HT-29 (cell line): ENCODE results near the gene ETFDH. TPM values are rescaled to one million over a fixed set of nuclear protein-coding genes. Genes with fewer than 3 reads are reported as not detected.
"Not testable (repeated sequence)": the region's sequence is repeated elsewhere in the genome, so short reads cannot be mapped to it uniquely, and the experiment has no call there.

ENCODE experiments used
- DNase-seq: peaks from one replicate; pipeline ENCODE4 v3.0.0-alpha.2; 2015; ENCODE audit warnings: low spot score
- total RNA-seq: library from RNA; depleted of rRNA; stranded (reverse); fragments of >200 nt; shearing (Covaris generic); gene quantifications from 2 replicates; pipeline ENCODE4 v1.2.3, GENCODE V29; 2014

ETFDH gene
- total RNA-seq, 1 experiment from 2014 or later, result 5.3 TPM

GRCh38 chr4:158678767-158679166 lies 6.7 kb downstream of the ETFDH start:
- no peak for DNase-seq

DNA sequence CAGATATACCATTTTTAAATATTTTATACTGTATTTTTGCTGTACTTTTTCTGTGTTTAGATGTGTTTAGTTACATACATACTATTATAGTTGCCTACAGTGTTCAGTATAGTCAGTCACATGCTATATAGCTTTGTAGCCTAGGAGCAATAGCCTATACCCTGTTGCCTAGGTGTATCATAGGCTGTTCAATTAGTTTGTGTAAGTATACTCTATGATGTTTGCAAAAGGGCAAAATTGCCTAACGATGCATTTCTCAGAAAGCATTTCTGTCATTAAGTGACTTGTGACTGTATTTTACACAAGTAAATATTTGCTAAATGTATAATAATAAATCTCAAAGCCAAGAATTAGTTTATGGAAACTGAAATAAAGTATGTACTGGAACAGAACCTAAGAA lies 9.5 kb downstream of the ETFDH start:
- no peak for DNase-seq

DNA sequence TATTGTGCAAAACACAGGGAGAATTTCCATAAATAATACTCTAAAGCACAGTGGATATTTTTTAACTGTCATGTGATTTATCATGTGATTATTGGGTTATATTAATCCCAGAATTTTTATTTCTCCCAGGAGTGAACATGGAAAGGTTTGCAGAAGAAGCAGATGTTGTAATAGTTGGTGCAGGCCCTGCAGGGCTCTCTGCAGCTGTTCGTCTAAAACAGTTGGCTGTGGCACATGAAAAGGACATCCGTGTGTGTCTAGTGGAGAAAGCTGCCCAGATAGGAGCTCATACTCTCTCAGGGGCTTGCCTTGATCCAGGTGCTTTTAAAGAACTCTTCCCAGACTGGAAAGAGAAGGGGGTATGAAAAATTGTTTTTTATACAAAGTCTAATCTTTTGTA lies 10.0 kb downstream of the ETFDH start:
- no peak for DNase-seq

GRCh38 chr4:158688813-158689212 lies 16.7 kb downstream of the ETFDH start:
- DNase-seq, result no peak

DNA sequence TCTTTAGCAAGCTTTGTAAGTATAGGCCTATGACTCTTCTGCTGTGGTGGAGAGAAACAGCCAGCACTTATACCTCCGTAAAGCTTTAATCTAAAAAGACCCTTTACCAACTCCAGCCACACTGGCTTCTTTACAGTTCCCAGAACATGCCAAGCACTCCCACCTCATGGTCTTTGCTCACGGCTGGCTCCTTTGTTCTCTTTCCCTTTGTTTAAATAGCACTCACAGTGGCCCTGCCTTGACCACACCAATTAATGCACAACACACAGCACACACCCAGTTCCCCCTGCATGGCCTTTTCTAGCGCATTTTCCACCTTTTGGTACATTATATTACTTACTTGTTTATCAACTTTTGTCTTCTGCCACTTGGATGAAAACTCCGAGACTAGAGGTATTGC lies 32.2 kb downstream of the ETFDH start:
- no peak for DNase-seq

GRCh38 chr4:158710814-158711213 lies 38.7 kb downstream of the ETFDH start:
- DNase-seq, result peak; percentile 20

GRCh38 chr4:158712622-158713021 lies 40.5 kb downstream of the ETFDH start:
- DNase-seq, result not testable (repeated sequence)

- DNase-seq, result no peak
These were observed 42.8 kb downstream of the ETFDH start for GRCh38 chr4:158714937-158715336.

- no peak for DNase-seq
These were observed 43.7 kb downstream of the ETFDH start for GRCh38 chr4:158715802-158716201.

DNA sequence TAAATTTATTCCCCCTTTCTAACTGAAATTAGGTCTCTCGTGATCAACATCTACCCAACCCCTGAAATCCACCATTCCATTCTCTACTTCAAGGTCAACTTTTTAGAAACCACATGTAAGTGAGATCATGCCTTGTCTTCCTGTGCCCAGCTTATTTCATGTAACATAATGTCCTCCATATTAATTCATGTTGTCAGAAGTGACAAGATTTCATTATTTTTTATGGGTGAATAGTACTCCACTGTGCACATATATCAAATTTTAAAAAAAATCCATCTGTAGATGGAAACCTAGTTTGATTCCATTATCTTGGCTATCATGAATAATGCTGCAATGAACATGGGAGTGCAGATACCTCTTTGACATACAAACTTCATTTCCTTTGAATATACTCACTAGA lies 49.6 kb downstream of the ETFDH start:
- DNase-seq, result no peak

GRCh38 chr4:158722291-158722916 lies 50.3 kb downstream of the ETFDH start:
- peak; percentile 65 for DNase-seq

DNA sequence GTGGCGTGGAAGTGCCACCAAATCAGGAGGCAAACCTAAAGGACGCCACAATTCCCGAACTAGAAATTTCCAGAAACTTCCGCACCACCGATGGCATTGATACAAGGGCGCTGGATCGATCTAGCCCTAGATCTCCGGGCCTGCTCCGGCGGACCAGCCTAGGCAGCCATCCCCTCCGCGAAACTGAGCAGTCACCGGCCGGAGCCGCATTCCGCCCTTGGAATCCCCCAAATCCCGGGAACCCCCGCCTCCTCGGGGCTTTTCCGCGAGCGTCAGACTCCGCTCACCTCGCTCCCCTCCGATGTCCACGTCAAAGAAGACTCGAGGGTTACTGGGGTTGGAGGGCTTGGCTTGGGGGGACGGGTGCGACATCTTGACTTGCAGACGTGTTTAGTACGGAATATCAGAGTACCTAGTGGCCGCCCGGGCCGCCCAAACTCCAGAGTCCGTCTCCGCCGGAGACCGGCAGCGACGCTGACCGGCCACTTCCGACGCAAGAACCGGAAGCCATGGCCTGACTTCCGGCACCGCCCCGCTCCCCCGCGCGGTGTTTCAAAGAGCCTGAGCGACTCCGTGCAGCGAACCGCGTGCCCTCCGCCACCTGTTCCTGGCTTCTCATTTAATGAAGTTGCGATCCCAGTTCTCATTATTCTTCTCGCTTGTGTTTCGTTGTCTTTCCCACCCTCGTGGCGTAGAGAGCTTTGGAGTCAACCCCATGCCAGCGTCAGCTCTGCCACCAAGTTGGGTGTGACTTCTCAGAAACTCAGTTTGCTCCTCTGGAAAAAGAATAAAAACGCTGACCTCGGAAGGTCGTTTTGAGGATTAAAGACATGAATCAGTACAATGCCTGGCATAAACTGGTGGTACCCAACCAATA lies 51.1 kb downstream of the ETFDH start, which contains the start of gene PPID:
Gene PPID (minus strand): TSS at position 480 of the 877 bp plus-strand sequence. CDS start 108 bp downstream, at position 372.
- peak; percentile 86 for DNase-seq

DNA sequence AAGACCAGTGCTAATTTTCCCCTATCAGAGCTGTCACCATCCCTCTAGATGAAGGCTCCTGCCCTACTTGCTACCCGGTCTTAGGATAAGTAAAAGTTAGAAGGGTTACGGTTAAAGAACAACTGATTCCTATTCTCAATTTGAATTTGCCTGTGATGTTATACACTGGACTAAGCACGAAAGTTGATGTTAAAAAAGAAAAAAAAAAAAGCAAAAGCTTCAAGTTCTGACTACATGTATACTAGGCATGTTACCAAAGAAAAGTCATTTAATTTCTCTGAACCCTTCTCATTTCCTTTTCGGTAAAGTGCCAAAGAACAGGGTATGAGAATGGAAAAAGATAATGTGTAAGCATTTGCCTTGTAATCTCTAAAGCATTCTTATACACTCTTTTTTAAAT lies 52.5 kb downstream of the ETFDH start:
- DNase-seq, result no peak

- DNase-seq, result no peak
These were observed 54.5 kb downstream of the ETFDH start for GRCh38 chr4:158726633-158727032.

DNA sequence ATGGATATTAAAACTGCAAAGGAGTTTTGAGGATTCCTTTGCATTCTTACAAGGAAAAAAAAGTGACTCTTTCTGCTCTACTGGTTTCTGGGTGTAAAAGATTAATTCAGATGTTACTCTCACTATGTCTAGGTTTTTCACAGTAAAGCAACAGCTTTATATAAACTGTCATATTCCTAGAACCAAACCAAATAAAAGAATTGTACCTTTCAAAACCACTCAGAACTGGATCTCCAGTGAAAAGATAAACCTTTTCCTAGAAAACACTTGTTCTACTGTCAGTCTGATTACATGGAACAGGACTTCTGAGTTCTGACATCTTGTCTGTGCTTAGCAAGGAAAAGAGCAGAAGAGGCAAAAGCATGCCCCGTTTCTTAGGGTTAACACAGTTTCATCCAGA lies 56.1 kb downstream of the ETFDH start:
- no peak for DNase-seq

DNA sequence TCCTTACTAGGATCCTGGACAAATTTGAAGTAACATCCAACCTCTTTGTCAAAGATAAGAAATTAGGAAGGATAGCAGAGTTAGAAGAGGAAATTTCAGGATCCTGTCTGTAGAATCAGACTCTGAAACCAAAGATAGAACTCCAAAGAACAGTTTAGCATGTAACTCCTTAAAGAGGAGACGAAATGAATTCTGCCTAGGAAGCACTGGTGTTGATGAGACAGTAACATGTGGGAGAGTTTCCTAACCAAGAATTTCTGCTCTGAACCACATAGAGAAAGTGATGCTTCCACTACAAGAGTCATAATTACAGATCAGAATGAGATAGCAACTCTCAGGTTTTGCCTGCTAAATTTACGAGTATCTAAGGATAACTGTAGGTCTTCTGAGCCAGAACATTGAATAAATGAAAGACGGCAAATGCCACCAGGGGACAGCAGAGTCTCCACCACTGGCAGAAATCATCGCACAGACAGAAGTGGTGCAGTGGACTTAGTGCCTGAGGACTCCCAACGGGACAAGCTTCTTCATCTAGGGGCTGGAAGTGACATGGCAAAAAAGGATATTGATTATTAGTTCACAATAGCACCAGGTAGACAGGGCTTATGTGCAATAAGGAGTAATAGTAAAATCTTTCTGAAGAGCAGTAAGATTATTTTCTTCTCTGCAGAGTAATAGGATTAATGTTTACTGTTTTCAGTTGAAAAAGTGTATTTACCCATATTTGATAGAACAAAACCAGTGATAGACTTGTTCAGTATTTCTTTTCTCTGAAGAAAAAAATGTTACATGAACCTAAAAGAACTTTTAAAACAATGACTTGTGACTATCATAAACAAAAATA lies 57.8 kb downstream of the ETFDH start:
- peak; percentile 71 for DNase-seq

DNA sequence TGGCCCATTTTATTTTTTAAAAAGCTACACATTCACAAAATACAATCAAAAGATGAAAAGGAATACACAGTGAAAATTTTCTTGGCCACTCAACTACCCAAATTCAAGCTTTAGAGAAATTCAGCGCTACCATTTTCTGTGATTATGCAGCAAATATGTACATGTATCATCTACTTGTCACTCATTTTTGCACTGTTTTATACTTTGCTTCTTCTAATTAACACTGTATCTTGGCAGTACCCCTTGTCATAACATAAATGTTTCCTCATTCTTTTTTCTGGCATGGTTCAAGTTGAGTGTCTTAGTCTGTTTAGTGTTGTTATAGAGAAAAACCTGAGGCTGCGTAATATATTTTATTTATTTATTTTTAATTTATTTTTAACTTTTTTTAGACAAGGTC lies 66.8 kb downstream of the ETFDH start:
- no peak for DNase-seq

GRCh38 chr4:158739600-158739999 lies 67.5 kb downstream of the ETFDH start:
- no peak for DNase-seq

GRCh38 chr4:158741326-158742021 lies 69.4 kb downstream of the ETFDH start:
- DNase-seq, result no peak

DNA sequence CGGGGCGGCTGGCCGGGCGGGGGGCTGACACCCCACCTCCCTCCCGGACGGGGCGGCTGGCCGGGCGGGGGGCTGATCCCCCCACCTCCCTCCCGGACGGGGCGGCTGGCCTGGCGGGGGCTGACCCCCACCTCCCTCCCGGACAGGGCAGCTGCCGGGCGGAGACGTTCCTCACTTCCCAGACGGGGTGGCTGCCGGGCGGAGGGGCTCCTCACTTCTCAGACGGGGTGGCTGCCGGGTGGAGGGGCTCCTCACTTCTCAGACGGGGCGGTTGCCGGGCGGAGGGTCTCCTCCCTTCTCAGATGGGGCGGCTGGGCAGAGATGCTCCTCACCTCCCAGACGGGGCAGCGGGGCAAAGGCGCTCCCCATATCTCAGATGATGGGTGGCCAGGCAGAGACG lies 74.4 kb downstream of the ETFDH start:
- not testable (repeated sequence) for DNase-seq

GRCh38 chr4:158750379-158750778 lies 78.3 kb downstream of the ETFDH start:
- no peak for DNase-seq
